Mucosa of descending colon (tissue), 3 donors: ENCODE results near the gene TCF7L2. TPM values are rescaled to one million over a fixed set of nuclear protein-coding genes. Genes with fewer than 3 reads are reported as not detected.

ENCODE experiments used
- ATAC-seq: fragments of 200-7000 bp; cut with Tn5 transposase; one replicate; pipeline ENCODE4 v1.9.1; 2020; ENCODE audit warnings: mild to moderate bottlenecking, moderate library complexity
- DNase-seq, 3 donors: peaks; one replicate each; pipeline ENCODE4 v3.0.0-alpha.2; 2020
- H3K36me3 ChIP-seq: fragments of 200-600 bp; one replicate; pipeline ENCODE4 v1.8.0; 2021; ENCODE audit warnings: low read depth, mild to moderate bottlenecking
- H3K4me1 ChIP-seq: fragments of 200-600 bp; one replicate; pipeline ENCODE4 v1.8.0; 2021; ENCODE audit warnings: low read depth, mild to moderate bottlenecking
- H3K4me3 ChIP-seq: fragments of 200-600 bp; one replicate; pipeline ENCODE4 v1.8.0; 2021; ENCODE audit warnings: mild to moderate bottlenecking
- H3K9me3 ChIP-seq: fragments of 200-600 bp; one replicate; pipeline ENCODE4 v1.8.0; 2021; ENCODE audit warnings: mild to moderate bottlenecking
- CTCF ChIP-seq: fragments of 200-600 bp; IDR thresholded peaks from one replicate; pipeline ENCODE4 v1.8.0; 2022; ENCODE audit warnings: antibody characterized with exemption, mild to moderate bottlenecking
- intact Hi-C, 2 donors: fragments of 100-400 bp; cut with DNase I in 1 of 2; cut with micrococcal nuclease in 1 of 2; formaldehyde crosslinking; loops; one replicate each; pipeline versions ENCODE4 v1.11.0 to v1.11.1; 2022; cut with DNase I, micrococcal nuclease
- total RNA-seq, 3 donors: library from RNA; stranded (reverse); fragmentation: NEBNext Ultra II Directional in 2 of 3; extraction: Animal tissue kit (Norgen Biotek cat#: 25700) in 2 of 3; gene quantifications; one replicate each; pipeline versions ENCODE4 v1.2.1 to v1.2.4, GENCODE V29; 2021 to 2023
- donor health status: DM: no; HTN: no; CAD: no; lungs with moderate emphysema.
- donor health status: DM: no; HTN: no; CAD: no.
- donor health status: DM: no; HTN: yes; CAD: no.

TCF7L2 gene
- total RNA-seq, 3 donors from 2014 or later: 99.6 to 182 (median 102) TPM

- Histone ChIP-seq H3K4me3 (no peak overlapping the region), H3K4me1 (no peaks in the 10 kb centered on the region), H3K36me3 (no peaks in the 10 kb centered on the region), H3K9me3 (no peaks in the 10 kb centered on the region)
- no peak for DNase-seq
- intact Hi-C loops: no loop called here
- no peak for ATAC-seq
- no peak for TF ChIP-seq CTCF
Measured at GRCh38 chr10:113175756-113176651, 226.0 kb downstream of the TCF7L2 start.

GRCh38 chr10:113176652-113177155 lies 226.7 kb downstream of the TCF7L2 start:
- no peak for ATAC-seq

GRCh38 chr10:113177156-113177935 lies 227.3 kb downstream of the TCF7L2 start:
- DNase-seq (no peak), ATAC-seq (no peak)
- TF ChIP-seq CTCF: no peak
- H3K4me3 ChIP-seq: no peak overlapping the region
- no peaks in the 10 kb centered on the region for H3K4me1 ChIP-seq
- H3K36me3 ChIP-seq: no peaks in the 10 kb centered on the region
- intact Hi-C loops: no loop called here
- H3K9me3 ChIP-seq: no peaks in the 10 kb centered on the region

More at GRCh38 chr10:113176652-113177155, 226.7 kb downstream of the TCF7L2 start:
- no peaks in the 10 kb centered on the region for H3K9me3 ChIP-seq
- no peak for DNase-seq
- intact Hi-C loops: no loop called here
- TF ChIP-seq CTCF: no peak
- H3K36me3 ChIP-seq: no peaks in the 10 kb centered on the region
- H3K4me3 ChIP-seq: no peak overlapping the region
- no peaks in the 10 kb centered on the region for H3K4me1 ChIP-seq

- intact Hi-C loops: no loop called here
- TF ChIP-seq CTCF: no peak
- no peaks in the 10 kb centered on the region for H3K9me3 ChIP-seq
- ATAC-seq (no peak), DNase-seq (no peak)
- no peaks in the 10 kb centered on the region for H3K36me3 ChIP-seq
- H3K4me1 ChIP-seq: no peaks in the 10 kb centered on the region
- no peak overlapping the region for H3K4me3 ChIP-seq
Measured at GRCh38 chr10:113177936-113178335, 227.9 kb downstream of the TCF7L2 start.

DNA sequence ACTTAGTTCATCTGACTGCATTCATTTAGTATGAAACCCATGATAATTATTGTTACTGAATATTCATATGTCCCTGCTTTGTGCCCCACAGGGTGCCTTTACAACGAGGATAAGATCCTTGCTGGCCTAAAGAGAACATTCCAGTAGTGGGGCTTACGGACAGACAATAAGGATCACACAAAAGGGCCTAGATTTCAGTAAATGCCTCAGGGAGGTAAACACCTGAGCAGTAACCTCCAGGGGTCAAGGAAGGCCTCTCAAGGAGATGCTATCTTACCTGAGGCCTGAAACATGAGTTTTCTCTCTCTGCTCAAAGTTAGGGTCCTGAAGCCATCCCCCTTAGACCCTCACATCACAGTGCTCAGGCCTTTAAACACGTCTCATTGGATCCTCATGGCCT lies 228.7 kb downstream of the TCF7L2 start:
- DNase-seq: no peak
- TF ChIP-seq CTCF: no peak
- ATAC-seq: no peak
- no peaks in the 10 kb centered on the region for H3K36me3 ChIP-seq
- no peaks in the 10 kb centered on the region for H3K4me1 ChIP-seq
- intact Hi-C loops: no loop called here
- no peak overlapping the region for H3K4me3 ChIP-seq
- no peaks in the 10 kb centered on the region for H3K9me3 ChIP-seq
